HG03442 (cell line): ENCODE measurements around the gene ST6GALNAC2.
"Not testable (repeated sequence)": the region's sequence is repeated elsewhere in the genome, so short reads cannot be mapped to it uniquely, and the experiment has no call there.

ENCODE experiments used
- ATAC-seq: cut with Tn5 transposase; IDR thresholded peaks from one replicate; pipeline ENCODE4 v1.9.1; 2021; ENCODE audit warnings: mild to moderate bottlenecking, moderate library complexity; ENCODE audit not compliant: unreplicated experiment

ST6GALNAC2 gene

DNA sequence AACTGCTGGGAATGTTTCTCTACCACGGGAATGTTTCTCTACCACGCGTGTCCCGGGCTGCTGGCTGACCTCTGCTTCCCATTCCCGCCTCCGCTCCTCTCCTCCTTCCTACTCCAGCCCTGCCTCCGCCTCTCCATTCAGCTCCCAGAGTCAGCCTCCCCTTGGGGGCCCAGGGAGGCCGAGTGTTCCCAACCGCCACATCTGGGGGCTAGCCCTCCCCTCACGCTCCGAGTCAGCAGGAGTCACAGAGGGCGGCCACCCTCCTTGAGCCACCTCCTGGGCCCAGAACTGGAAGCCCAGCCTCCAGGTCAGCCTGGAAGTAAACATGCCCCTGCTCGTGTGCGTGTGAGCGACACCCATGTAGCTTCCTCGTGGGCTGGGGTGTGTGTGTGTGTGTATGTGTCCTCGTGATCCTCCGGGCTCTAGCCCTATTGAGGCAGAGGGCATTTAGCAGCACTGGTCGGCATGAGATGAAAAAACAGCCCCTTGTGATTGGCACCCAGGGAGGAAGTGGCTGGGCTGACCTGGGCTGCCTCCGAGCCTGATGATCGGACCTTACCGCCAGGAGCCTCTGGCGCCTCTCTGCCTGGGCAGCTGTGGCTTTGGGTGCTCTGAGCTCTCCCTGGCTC lies 55.5 kb downstream of the ST6GALNAC2 start:
- no peak for ATAC-seq

DNA sequence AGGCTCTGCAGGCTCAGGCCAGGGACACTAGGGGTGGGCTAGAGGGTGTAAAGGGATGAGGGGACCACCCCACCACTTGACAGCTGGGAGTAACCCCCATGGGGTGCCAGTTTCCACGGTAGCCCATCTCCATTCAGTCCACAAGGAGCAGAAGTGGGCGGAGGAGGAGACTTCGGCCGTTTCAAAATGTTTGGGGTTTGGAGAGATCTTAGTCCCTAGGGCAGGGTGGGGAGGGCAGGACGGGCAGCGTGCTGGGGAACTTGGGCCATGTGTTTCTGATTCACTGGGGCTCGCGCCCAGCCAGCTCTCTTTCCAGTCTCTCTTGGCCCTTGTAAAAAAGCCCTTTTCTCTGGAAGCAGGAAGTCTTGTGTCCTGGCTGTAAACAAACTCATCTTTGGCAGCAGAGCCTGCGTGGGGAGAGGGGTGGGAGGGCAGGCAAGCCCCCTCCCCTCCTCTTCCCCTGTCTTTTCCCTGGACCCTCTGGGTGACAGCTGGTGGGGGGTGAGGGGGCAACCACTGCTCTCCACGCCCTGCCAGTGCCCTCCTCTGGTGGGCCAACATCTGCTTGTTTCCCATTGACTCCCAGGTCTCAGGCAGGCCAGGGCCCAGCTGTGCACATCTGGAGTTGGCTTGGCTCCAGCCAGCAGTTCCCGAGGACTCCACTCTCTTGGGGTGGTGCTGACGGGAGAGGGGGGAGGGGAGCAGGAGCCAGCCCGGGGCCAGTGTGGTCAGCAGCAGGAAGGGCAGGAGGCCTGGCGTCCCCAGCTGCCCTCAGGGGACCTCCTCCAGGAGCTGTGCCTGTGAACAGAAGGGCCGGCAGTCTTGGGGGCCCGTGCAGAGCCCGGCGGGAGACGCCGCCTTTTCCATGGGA lies 56.2 kb downstream of the ST6GALNAC2 start:
- ATAC-seq: no peak

- ATAC-seq: no peak
These were observed 57.0 kb downstream of the ST6GALNAC2 start for GRCh38 chr17:76528528-76529223.

- no peak for ATAC-seq
These were observed 57.5 kb downstream of the ST6GALNAC2 start for GRCh38 chr17:76528156-76528527.

- no peak for ATAC-seq
These were observed 58.1 kb downstream of the ST6GALNAC2 start for GRCh38 chr17:76527430-76528111.

GRCh38 chr17:76527016-76527415 lies 58.6 kb downstream of the ST6GALNAC2 start:
- not testable (repeated sequence) for ATAC-seq

DNA sequence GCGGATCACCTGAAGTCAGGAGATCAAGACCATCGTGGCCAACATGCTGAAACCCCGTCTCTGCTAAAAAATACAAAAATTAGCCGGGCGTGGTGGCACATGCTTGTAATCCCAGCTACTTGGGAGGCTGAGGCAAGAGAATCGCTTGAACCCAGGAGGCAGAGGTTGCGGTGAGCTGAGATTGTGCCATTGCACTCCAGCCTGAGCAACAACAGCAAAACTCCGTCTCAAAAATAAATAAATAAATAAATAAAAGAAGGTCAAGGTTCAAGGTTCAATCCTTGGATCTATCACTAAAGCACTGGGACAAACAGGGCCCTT lies 60.2 kb downstream of the ST6GALNAC2 start:
- not testable (repeated sequence) for ATAC-seq

DNA sequence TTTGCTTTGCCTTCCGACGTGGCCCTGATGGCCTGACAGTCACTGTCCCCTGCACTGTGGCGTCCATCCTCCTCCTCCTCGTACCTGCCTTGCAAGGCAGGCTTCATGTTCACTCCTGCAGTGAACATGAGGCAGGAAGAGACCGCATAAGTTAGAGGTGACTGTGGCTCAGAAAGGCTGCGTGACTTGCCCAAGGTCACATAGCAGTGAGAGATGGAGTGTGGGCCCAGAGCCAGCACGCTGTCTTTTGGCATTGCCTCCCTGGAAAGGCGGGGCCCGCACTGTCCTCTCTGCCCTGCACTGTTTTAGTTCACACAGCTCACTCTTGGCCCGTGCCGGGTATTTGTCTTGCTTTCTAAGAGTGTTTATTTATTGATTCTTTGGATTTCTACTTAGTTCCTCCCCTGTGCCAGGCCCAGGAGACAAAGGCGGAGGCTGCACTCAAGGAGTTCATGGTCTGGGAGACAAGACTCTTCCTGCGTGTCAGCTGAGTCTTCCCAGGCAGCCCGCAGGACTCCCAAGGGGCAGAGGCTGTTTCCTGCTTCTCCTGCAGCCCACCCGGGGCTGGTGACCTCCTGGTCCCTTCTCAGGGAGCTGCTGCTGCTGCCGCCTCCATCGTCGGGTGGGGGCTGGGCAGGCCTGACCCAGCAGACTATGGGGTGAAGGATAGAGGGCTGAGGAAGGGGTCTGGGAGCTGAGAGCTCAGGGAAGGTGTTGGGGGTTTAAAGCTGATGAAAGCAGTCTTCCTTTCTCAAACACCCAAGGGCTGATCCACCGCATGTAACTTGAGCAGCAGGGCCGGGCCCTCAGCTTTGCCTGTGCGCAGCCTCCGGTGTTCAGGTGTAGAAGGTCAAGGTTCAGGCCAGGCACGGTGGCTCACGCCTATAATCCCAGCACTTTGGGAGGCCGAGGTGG lies 60.8 kb downstream of the ST6GALNAC2 start:
- ATAC-seq: no peak

DNA sequence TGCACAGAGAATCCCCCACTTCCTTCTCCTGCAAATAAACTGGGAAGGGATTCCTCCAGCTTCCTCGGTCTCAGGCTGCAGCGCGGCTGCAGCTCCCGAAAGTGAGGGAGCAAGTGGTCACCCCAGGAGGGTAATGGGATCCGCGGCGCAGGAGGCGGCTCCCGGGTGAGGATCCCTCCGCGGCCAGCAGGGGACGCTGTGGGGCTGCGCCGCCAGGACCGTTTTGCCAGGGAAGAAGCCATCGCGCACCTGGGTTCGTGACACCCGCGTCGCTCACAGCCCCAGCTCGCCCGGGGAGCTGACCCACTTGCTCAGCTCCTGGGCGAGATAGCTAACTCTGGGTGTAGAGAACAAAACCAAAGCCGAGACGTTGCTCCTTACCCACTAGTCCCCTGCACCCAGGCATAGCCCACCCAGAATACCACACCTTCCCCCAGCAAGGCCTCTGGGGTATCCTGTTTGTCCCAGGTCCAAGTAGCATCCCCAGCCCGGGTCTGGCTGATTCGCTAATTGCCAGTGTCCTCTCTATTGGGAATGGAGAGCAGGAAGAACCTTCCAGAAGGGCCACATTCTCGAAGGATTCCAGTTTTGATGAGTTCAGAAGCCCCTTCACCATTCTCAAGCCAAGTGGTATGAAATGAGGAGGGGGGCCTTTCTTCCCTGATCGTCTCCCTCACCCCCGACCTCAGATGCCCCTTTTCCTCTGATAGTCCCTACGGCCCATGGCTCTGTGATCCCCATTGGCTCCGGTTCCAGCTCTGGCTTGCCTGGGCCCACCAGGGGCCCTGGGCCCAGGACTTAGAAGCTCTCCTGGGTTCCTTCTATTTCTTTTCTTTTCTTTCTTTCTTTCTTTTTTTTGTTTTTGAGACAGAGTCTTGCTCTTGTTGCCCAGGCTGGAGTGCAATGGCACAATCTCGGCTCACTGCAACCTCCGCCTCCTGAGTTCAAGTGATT lies 62.3 kb downstream of the ST6GALNAC2 start:
- ATAC-seq: no peak

DNA sequence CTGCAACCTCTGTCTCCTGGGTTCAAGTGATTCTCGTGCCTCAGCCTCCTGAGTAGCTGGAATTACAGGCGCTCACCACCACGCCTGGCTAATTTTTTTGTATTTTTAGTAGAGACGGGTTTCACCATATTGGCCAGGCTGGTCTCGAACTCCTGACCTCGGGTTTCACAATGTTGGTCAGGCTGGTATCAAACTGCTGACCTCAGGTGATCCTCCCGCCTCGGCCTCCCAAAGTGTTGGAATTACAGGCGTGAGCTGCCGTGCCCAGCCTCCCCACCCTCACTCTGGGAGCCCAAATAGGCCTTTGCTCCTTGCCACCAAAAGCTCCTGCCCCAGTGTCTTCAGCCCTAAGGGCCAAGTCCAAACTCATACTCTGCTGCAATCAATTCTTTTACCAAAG lies 64.0 kb downstream of the ST6GALNAC2 start:
- not testable (repeated sequence) for ATAC-seq

- no peak for ATAC-seq
These were observed 64.4 kb downstream of the ST6GALNAC2 start for GRCh38 chr17:76521262-76521661.

- ATAC-seq: no peak
These were observed 66.4 kb downstream of the ST6GALNAC2 start for GRCh38 chr17:76519048-76519966.

DNA sequence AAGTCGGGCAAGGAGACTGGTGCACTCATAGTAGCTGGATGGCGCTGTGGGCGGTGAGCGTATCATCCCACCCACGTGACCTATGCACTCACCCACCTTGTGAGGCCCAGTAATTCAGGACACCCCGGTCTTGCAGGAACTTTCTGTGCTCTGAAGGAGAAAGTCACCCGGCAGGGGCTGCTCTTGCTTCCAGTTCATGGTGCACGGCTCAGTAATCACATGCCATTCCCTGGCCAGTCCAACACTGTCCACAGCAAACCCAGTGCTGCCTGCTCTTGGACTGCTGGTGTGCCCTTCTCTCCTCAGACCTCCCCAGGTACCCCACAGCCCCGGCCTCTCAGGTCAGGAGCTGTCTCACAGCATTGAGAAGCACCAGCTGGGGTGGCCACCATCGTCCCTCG lies 68.0 kb downstream of the ST6GALNAC2 start:
- ATAC-seq: no peak
